ENCODE results near the gene ZFC3H1. TPM values are rescaled to one million over a fixed set of nuclear protein-coding genes. Genes with fewer than 3 reads are reported as not detected.

Gene ZFC3H1
- total RNA-seq, 1 experiment from 2014 or later = 24.4 TPM

- Mint-ChIP-seq H3K9me3 (no peaks in the 10 kb centered on the region), H3K4me1 (peaks cover 0 to 3% of the 10 kb centered on the region in 2 experiments; a peak in 1 of 4 replicates), H3K36me3 (ENCODE audit: insufficient read depth in 1 of 3, low read depth in 3 of 3) (no peaks in the 10 kb centered on the region), H3K4me3 (no peak overlapping the region), H3K27me3 (ENCODE audit: low read depth) (no peaks in the 10 kb centered on the region), H3K27ac (no peak overlapping the region)
- no peak overlapping the region for H2BK12ac ChIP-seq (ENCODE audit: insufficient read length, low read depth, low read length)
- no peak overlapping the region for H3K18ac ChIP-seq (ENCODE audit: insufficient read length, low read depth, low read length)
- no peak overlapping the region for H3K56ac ChIP-seq (ENCODE audit: insufficient read length, low read depth, low read length)
- H4K8ac ChIP-seq (replicated peaks; ENCODE audit: insufficient read length, low read depth, low read length) = no peak overlapping the region
- H2AFZ ChIP-seq (ENCODE audit: low read length) = no peak overlapping the region
- H3K79me1 ChIP-seq (ENCODE audit: insufficient read depth, low read depth, low read length, poor library complexity, severe bottlenecking) = no peaks in the 10 kb centered on the region
- H3T11ph ChIP-seq (ENCODE audit: low read length) = no peak overlapping the region
- no peak overlapping the region for H3K27ac ChIP-seq (ENCODE audit: insufficient read length, low read depth, low read length)
- no peak overlapping the region for H3K9ac ChIP-seq (ENCODE audit: extremely low read depth, insufficient read length, low read length)
- no peak overlapping the region for H2BK120ac ChIP-seq (ENCODE audit: low read depth, low read length, poor library complexity, severe bottlenecking)
- no peak for DNase-seq
- no peak for TF ChIP-seq CTCF (conservative IDR thresholded peaks at IDR 0.05)
- no peak overlapping the region for H2BK15ac ChIP-seq (ENCODE audit: low read depth, low read length)
- H3K4ac ChIP-seq (ENCODE audit: low read depth, low read length) = no peak overlapping the region
- H2BK20ac ChIP-seq (ENCODE audit: low read depth, low read length, poor library complexity, severe bottlenecking) = no peak overlapping the region
- no peaks in the 10 kb centered on the region for H3K23me2 ChIP-seq (ENCODE audit: insufficient read length, low read depth, low read length, poor library complexity, severe bottlenecking)
- H4K5ac ChIP-seq (ENCODE audit: insufficient read length, low read depth, low read length) = no peak overlapping the region
- H3K23ac ChIP-seq (ENCODE audit: insufficient read length, low read depth, low read length) = no peak overlapping the region
- H3K4me2 ChIP-seq (ENCODE audit: insufficient read depth, insufficient read length, low read length) = no peak overlapping the region
- H2AK5ac ChIP-seq (ENCODE audit: insufficient read length, low read length) = no peak overlapping the region
- no peak overlapping the region for H2BK5ac ChIP-seq (ENCODE audit: insufficient read length, low read length)
- WGBS (ENCODE audit: extremely low coverage, insufficient read length, low lambda C conversion rate) = no CpG with 5 or more reads among the region's 2 CpGs
- H3K9me3 ChIP-seq (ENCODE audit: control insufficient read depth, low read depth, low read length) = no peaks in the 10 kb centered on the region
- no peaks in the 10 kb centered on the region for H3K4me1 ChIP-seq (ENCODE audit: insufficient read depth, low read length)
- no peak overlapping the region for H3K14ac ChIP-seq (ENCODE audit: insufficient read depth, low read length)
- no peaks in the 10 kb centered on the region for H3K79me2 ChIP-seq (ENCODE audit: insufficient read depth, low read length)
- no peaks in the 10 kb centered on the region for H4K20me1 ChIP-seq (ENCODE audit: control insufficient read depth, insufficient read depth, insufficient read length)
- H3K27me3 ChIP-seq (ENCODE audit: insufficient read depth, low read length) = no peaks in the 10 kb centered on the region
- no peak overlapping the region for H4K91ac ChIP-seq (ENCODE audit: insufficient read length, low read depth, low read length)
Measured at GRCh38 chr12:71582925-71583324, 80.7 kb downstream of the ZFC3H1 start.
